Measurements from ENCODE around the gene ADGRB2.

The ADGRB2 gene

DNA sequence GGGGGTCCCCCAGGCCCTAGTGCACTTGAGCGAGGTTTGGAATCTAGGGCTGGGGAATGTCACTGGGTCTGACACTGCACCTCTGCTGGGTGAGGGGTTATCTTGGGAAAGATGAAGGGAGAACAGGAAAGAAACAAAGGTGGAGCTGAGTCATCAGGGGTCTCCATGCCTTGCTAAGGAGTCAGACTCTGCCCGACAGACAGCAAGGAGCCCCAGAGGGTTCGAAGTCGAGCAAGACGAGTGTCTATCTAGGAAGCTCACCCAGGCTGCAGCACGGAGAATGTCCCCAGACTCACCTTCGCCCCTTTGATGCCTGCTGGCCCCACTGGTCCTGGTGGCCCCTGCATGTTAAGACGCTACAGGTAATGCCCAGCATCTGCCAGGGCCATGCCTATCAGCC lies 78.3 kb downstream of the ADGRB2 start:
- Histone ChIP-seq H3K27ac (ENCODE audit: low read length) (no peak overlapping the region), H3K4me1 (ENCODE audit: low read length) (peaks cover 16% of the 10 kb centered on the region), H2AFZ (ENCODE audit: low read depth, low read length) (no peak overlapping the region), H3K4me3 (ENCODE audit: low read length) (no peak overlapping the region), H3K27me3 (ENCODE audit: low read depth, low read length) (0 out of 2 replicates have a peak, but pooled peaks cover 11% of the 10 kb centered on the region), H3K9me3 (ENCODE audit: insufficient read depth, low read length) (no peaks in the 10 kb centered on the region), H3K36me3 (replicated peaks; ENCODE audit: low read depth, low read length) (no peaks in the 10 kb centered on the region), H3K4me2 (ENCODE audit: low read length) (no peak overlapping the region), H3K79me2 (ENCODE audit: low read length) (no peaks in the 10 kb centered on the region), H4K20me1 (ENCODE audit: insufficient read depth, low read length) (no peaks in the 10 kb centered on the region), H3K9ac (ENCODE audit: low read length) (no peak overlapping the region)
- TF ChIP-seq CTCF (IDR thresholded peaks at IDR 0.05; ENCODE audit: low read depth, low read length): no peak
- TF ChIP-seq EZH2phosphoT487 (IDR thresholded peaks at IDR 0.05; ENCODE audit: low read depth): no peak

- H3K27ac ChIP-seq (ENCODE audit: low read length): no peak overlapping the region
- no peak overlapping the region for H2AFZ ChIP-seq (ENCODE audit: low read depth, low read length)
- H3K4me3 ChIP-seq (ENCODE audit: low read length): no peak overlapping the region
- H4K20me1 ChIP-seq (ENCODE audit: insufficient read depth, low read length): no peaks in the 10 kb centered on the region
- no peaks in the 10 kb centered on the region for H3K9me3 ChIP-seq (ENCODE audit: insufficient read depth, low read length)
- peak; percentile 30 for TF ChIP-seq CTCF (IDR thresholded peaks at IDR 0.05; ENCODE audit: low read depth, low read length)
- TF ChIP-seq EZH2phosphoT487 (IDR thresholded peaks at IDR 0.05; ENCODE audit: low read depth): no peak
- 0 out of 2 replicates have a peak, but pooled peaks cover 13% of the 10 kb centered on the region for H3K27me3 ChIP-seq (ENCODE audit: low read depth, low read length)
- peaks cover 16% of the 10 kb centered on the region for H3K4me1 ChIP-seq (ENCODE audit: low read length)
- no peaks in the 10 kb centered on the region for H3K36me3 ChIP-seq (replicated peaks; ENCODE audit: low read depth, low read length)
- H3K9ac ChIP-seq (ENCODE audit: low read length): no peak overlapping the region
- H3K79me2 ChIP-seq (ENCODE audit: low read length): no peaks in the 10 kb centered on the region
- H3K4me2 ChIP-seq (ENCODE audit: low read length): no peak overlapping the region
These were observed 80.1 kb downstream of the ADGRB2 start for GRCh38 chr1:31683997-31684396.

DNA sequence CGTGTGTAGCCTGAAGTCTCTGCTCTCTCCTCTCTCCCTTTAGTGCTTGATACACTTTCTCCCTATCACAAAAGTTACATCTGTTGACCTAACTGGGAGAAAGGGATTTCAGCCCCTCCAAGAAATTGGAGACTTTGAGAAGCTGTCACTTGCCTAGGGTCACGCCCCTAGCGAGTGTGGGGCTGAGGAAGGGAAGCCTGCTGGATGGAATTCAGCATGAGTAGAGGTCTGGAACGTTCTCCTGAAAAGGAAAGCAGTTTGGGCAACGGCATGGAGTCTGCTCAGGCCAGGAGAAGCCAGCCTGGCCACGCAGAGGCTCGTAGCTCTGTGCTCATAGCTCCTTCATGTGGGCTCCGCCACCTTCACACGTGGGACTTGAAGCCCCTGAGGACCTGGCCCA lies 82.7 kb downstream of the ADGRB2 start:
- Histone ChIP-seq H3K36me3 (replicated peaks; ENCODE audit: low read depth, low read length) (no peaks in the 10 kb centered on the region), H3K27me3 (ENCODE audit: low read depth, low read length) (peaks cover 27% of the 10 kb centered on the region), H3K4me1 (ENCODE audit: low read length) (peaks cover 2% of the 10 kb centered on the region; the same call in 1 of the 2 replicates), H3K79me2 (ENCODE audit: low read length) (no peaks in the 10 kb centered on the region), H3K9me3 (ENCODE audit: insufficient read depth, low read length) (no peaks in the 10 kb centered on the region), H4K20me1 (ENCODE audit: insufficient read depth, low read length) (no peaks in the 10 kb centered on the region), H3K4me2 (ENCODE audit: low read length) (no peak overlapping the region), H3K27ac (ENCODE audit: low read length) (no peak overlapping the region), H3K9ac (ENCODE audit: low read length) (no peak overlapping the region), H2AFZ (ENCODE audit: low read depth, low read length) (no peak overlapping the region), H3K4me3 (ENCODE audit: low read length) (no peak overlapping the region)
- no peak for TF ChIP-seq CTCF (IDR thresholded peaks at IDR 0.05; ENCODE audit: low read depth, low read length)
- TF ChIP-seq EZH2phosphoT487 (IDR thresholded peaks at IDR 0.05; ENCODE audit: low read depth): no peak

DNA sequence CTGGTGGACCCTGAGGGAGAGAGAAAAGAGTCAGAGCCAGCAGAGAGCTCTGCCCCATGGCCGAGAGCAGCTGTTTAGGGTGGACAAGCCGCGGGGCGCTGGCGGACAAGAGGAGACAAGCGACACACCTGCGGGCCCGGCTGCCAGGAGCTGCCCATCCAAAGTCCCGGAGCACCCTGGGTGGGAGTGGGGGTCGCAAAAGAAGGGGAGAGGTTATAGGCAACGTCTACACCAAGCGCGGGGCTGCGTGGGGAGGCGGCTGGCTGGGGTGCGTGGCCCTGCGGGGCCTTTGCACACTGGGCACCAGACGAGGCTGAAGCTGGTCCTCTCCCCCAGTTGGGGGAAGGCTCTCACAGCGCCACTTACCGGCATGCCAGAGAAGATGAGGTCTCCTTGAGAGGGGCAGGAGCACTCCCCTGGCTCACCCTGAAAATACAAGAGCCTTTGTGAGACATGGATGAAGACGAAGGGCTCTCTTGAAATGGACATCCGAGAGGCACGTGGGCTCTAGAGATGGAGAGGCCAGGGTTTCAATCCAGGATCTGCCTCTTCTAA lies 84.4 kb downstream of the ADGRB2 start:
- TF ChIP-seq CTCF (IDR thresholded peaks at IDR 0.05; ENCODE audit: low read depth, low read length) (no peak), EZH2phosphoT487 (IDR thresholded peaks at IDR 0.05; ENCODE audit: low read depth) (no peak)
- Histone ChIP-seq H3K27ac (ENCODE audit: low read length) (no peak overlapping the region), H3K36me3 (replicated peaks; ENCODE audit: low read depth, low read length) (no peaks in the 10 kb centered on the region), H3K27me3 (ENCODE audit: low read depth, low read length) (peaks cover 28% of the 10 kb centered on the region), H3K4me1 (ENCODE audit: low read length) (peaks cover 2% of the 10 kb centered on the region; the same call in 1 of the 2 replicates), H3K9me3 (ENCODE audit: insufficient read depth, low read length) (no peaks in the 10 kb centered on the region), H3K4me3 (ENCODE audit: low read length) (no peak overlapping the region), H4K20me1 (ENCODE audit: insufficient read depth, low read length) (no peaks in the 10 kb centered on the region), H2AFZ (ENCODE audit: low read depth, low read length) (no peak overlapping the region), H3K4me2 (ENCODE audit: low read length) (no peak overlapping the region), H3K9ac (ENCODE audit: low read length) (no peak overlapping the region), H3K79me2 (ENCODE audit: low read length) (no peaks in the 10 kb centered on the region)

Measured in OCI-LY3 (cell line).